Measurements from ENCODE around the gene TEX22.

- TF ChIP-seq EZH2 (optimal IDR thresholded peaks at IDR 0.05; ENCODE audit: low read depth, low read length), result no peak
- TF ChIP-seq CTCF (IDR thresholded peaks at IDR 0.05; ENCODE audit: low read length), result no peak
Observed at GRCh38 chr14:105450864-105451720, 52.8 kb downstream of the TEX22 start.

Measured in MM.1S (cell line).